ENCODE results near the gene CYP1B1. TPM values are rescaled to one million over a fixed set of nuclear protein-coding genes. Genes with fewer than 3 reads are reported as not detected.

The CYP1B1 gene
- total RNA-seq (2014; rRNA removed; shearing (Covaris generic)) (51.0 and 56.0 TPM in 2 replicates), polyA plus RNA-seq (2016; fragmentation: Nextera tagmentation; extraction: Ambion mirVana) (112 and 116 TPM in 2 replicates)

DNA sequence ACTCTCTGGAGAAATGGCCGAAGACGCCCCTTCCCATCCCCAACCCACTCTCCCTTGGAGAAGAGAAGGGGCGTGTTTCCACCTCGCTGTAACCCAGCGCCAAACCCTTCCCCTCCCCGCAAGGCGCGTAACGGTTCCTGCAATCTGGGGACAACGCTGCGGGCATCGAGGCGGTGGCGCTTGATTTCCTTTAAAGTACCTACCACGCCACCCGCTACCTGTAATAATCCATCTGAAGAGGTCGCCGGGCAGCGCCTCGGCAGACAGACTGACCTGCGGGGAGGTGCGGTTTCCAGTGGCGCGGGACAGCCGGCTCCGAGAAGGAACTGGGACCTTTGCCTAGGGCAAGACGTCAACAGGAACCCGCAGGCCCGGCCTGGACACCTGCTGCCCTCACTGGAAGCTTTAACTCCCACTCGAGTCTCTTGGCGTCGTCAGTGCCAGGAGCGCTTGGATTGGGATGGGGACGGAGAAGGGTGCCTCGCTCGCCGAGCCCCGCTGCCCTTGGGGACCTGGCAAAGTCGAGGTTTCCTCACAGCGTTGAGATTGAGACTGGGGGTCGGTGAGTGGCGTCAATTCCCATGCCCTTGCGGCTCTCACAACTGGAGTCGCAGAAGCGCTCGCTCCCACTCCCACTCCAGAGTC is at the start of gene CYP1B1:
Gene CYP1B1, minus strand, starts transcription at position 645 of the 645 bp plus-strand sequence. CDS start 763 bp downstream, outside the sequence.
- in situ Hi-C loops (cut with MboI) = no loop called here
- H3K9me2 ChIP-seq (ENCODE audit: insufficient read depth) = no peaks in the 10 kb centered on the region
- H4K20me1 ChIP-seq (ENCODE audit: insufficient read depth) = no peaks in the 10 kb centered on the region
- H3K4me1 ChIP-seq (ENCODE audit: insufficient read depth) = peaks cover 7% of the 10 kb centered on the region
- no peaks in the 10 kb centered on the region for H3K9me3 ChIP-seq (ENCODE audit: low read depth)
- peak within 1 kb of the TSS; percentile 89 for H3K27ac ChIP-seq
- WGBS, 2 experiments (ENCODE audit: low coverage in 1 of 2, low lambda C conversion rate in 2 of 2, missing lambda C conversion rate in 2 of 2) = 3 to 5% methylated on average over 39 to 46 of the region's 46 CpGs
- peak within 1 kb of the TSS; percentile 34 for H2AFZ ChIP-seq
- no peak for TF ChIP-seq EZH2 (IDR thresholded peaks at IDR 0.05; ENCODE audit: insufficient read depth, poor library complexity, severe bottlenecking)
- H3K79me2 ChIP-seq (ENCODE audit: insufficient read depth) = no peaks in the 10 kb centered on the region
- H3K27me3 ChIP-seq (replicated peaks; ENCODE audit: insufficient read depth) = no peaks in the 10 kb centered on the region
- H3K36me3 ChIP-seq (ENCODE audit: low read depth) = peaks cover 2% of the 10 kb centered on the region; the same call in 1 of the 2 replicates
- peak; percentile 61 for DNase-seq
- peak within 1 kb of the TSS; percentile 66 for H3K4me2 ChIP-seq (ENCODE audit: unreplicated experiment)
- H3K9ac ChIP-seq = peak within 1 kb of the TSS; percentile 87
- peak within 1 kb of the TSS; percentile 73 for H3K4me3 ChIP-seq
- H3F3A ChIP-seq (ENCODE audit: insufficient read depth) = peaks cover 10% of the 10 kb centered on the region

DNA sequence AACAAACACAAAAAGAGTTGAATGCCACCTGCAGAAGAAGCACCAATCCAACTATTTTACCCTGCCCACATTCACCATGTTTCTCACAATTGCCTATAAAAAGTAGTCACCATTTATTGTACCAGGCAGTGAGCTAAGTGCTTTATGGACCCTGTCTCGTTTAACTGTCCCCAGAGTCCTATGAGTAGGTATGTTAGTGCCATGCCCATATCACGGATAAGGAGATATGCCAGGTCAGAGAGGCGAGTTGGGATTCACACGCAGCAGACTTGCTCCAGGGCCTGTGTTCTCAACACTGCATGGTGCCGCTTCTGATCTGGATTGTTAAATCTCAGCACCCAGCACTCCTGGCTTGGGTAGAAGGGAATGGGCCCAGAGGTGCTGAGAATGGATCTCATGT is 49.1 kb upstream of the CYP1B1 start:
- Histone ChIP-seq H3F3A (ENCODE audit: insufficient read depth) (no peaks in the 10 kb centered on the region), H3K27ac (no peak overlapping the region), H3K36me3 (ENCODE audit: low read depth) (no peaks in the 10 kb centered on the region), H3K4me2 (ENCODE audit: unreplicated experiment) (no peak overlapping the region), H3K4me1 (ENCODE audit: insufficient read depth) (no peaks in the 10 kb centered on the region), H3K9ac (no peak overlapping the region), H3K79me2 (ENCODE audit: insufficient read depth) (no peaks in the 10 kb centered on the region), H3K27me3 (replicated peaks; ENCODE audit: insufficient read depth) (no peaks in the 10 kb centered on the region), H3K4me3 (no peak overlapping the region), H2AFZ (no peak overlapping the region), H3K9me2 (ENCODE audit: insufficient read depth) (no peaks in the 10 kb centered on the region), H4K20me1 (ENCODE audit: insufficient read depth) (no peaks in the 10 kb centered on the region), H3K9me3 (ENCODE audit: low read depth) (no peaks in the 10 kb centered on the region)
- 85 to 86% methylated on average over 5 of the region's 5 CpGs for WGBS, 2 experiments (ENCODE audit: low coverage in 1 of 2, low lambda C conversion rate in 2 of 2, missing lambda C conversion rate in 2 of 2)
- TF ChIP-seq EZH2phosphoT487 (IDR thresholded peaks at IDR 0.05; ENCODE audit: insufficient read depth, low read depth) = no peak
- TF ChIP-seq EZH2 (IDR thresholded peaks at IDR 0.05; ENCODE audit: insufficient read depth, poor library complexity, severe bottlenecking) = no peak
- DNase-seq = no peak
- in situ Hi-C loops (cut with MboI) = no loop called here

DNA sequence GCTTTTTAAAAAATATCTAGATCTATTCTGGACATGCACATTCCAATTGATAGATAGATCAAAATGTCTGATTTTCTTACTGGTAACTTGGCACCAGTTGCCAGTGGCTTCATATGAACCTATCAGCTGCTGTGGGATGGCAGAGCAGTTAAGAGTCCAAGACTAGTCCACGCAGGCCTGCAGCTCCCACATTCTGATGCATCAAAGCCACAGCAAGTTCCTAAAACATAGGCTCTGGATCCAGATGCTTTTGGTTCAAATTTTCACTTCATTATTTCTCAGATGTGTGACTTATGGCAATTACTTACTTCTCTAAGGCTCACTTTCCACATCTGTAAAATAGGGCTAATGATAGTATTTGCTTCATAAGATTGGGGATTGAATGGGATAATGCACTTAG is 48.0 kb upstream of the CYP1B1 start:
- H3K27ac ChIP-seq = no peak overlapping the region
- H3F3A ChIP-seq (ENCODE audit: insufficient read depth) = no peaks in the 10 kb centered on the region
- TF ChIP-seq EZH2phosphoT487 (IDR thresholded peaks at IDR 0.05; ENCODE audit: insufficient read depth, low read depth) = no peak
- TF ChIP-seq EZH2 (IDR thresholded peaks at IDR 0.05; ENCODE audit: insufficient read depth, poor library complexity, severe bottlenecking) = no peak
- no peak overlapping the region for H3K9ac ChIP-seq
- WGBS, 2 experiments (ENCODE audit: low coverage in 1 of 2, low lambda C conversion rate in 2 of 2, missing lambda C conversion rate in 2 of 2) = 90 to 100% methylated on average over 1 of the region's 1 CpG
- in situ Hi-C loops (cut with MboI) = no loop called here
- no peaks in the 10 kb centered on the region for H3K36me3 ChIP-seq (ENCODE audit: low read depth)
- no peaks in the 10 kb centered on the region for H3K27me3 ChIP-seq (replicated peaks; ENCODE audit: insufficient read depth)
- no peak overlapping the region for H3K4me2 ChIP-seq (ENCODE audit: unreplicated experiment)
- H3K4me1 ChIP-seq (ENCODE audit: insufficient read depth) = peaks cover 7% of the 10 kb centered on the region
- DNase-seq = no peak
- H4K20me1 ChIP-seq (ENCODE audit: insufficient read depth) = no peaks in the 10 kb centered on the region
- H3K9me3 ChIP-seq (ENCODE audit: low read depth) = no peaks in the 10 kb centered on the region
- H2AFZ ChIP-seq = no peak overlapping the region
- no peak overlapping the region for H3K4me3 ChIP-seq
- no peaks in the 10 kb centered on the region for H3K79me2 ChIP-seq (ENCODE audit: insufficient read depth)
- no peaks in the 10 kb centered on the region for H3K9me2 ChIP-seq (ENCODE audit: insufficient read depth)

GRCh38 chr2:38122344-38122743 is 46.4 kb upstream of the CYP1B1 start:
- Histone ChIP-seq H3K27ac (no peak overlapping the region), H3K79me2 (ENCODE audit: insufficient read depth) (no peaks in the 10 kb centered on the region), H3K36me3 (ENCODE audit: low read depth) (no peaks in the 10 kb centered on the region), H4K20me1 (ENCODE audit: insufficient read depth) (no peaks in the 10 kb centered on the region), H3K9me2 (ENCODE audit: insufficient read depth) (no peaks in the 10 kb centered on the region), H3K27me3 (replicated peaks; ENCODE audit: insufficient read depth) (no peaks in the 10 kb centered on the region), H3K9me3 (ENCODE audit: low read depth) (no peaks in the 10 kb centered on the region), H3K4me3 (no peak overlapping the region), H3K4me2 (ENCODE audit: unreplicated experiment) (no peak overlapping the region), H3K4me1 (ENCODE audit: insufficient read depth) (peaks cover 7% of the 10 kb centered on the region), H3F3A (ENCODE audit: insufficient read depth) (no peaks in the 10 kb centered on the region), H3K9ac (no peak overlapping the region), H2AFZ (peak overlapping the region; percentile 4; the same call in 1 of the 2 replicates)
- DNase-seq = peak; percentile 50
- TF ChIP-seq EZH2 (IDR thresholded peaks at IDR 0.05; ENCODE audit: insufficient read depth, poor library complexity, severe bottlenecking) = no peak
- TF ChIP-seq EZH2phosphoT487 (IDR thresholded peaks at IDR 0.05; ENCODE audit: insufficient read depth, low read depth) = no peak
- in situ Hi-C loops (cut with MboI) = no loop called here
- 27 to 35% methylated on average over 7 of the region's 7 CpGs for WGBS, 2 experiments (ENCODE audit: low coverage in 1 of 2, low lambda C conversion rate in 2 of 2, missing lambda C conversion rate in 2 of 2)
